GM12872 (cell line): ENCODE results near the gene DUXB.

ENCODE experiments used
- TF ChIP-seq, protein P1 (sequence below): IDR thresholded peaks from 3 replicates; pipeline ENCODE4 v1.5.1; 2011; ENCODE audit warnings: low read depth, mild to moderate bottlenecking, low read length, moderate library complexity; ENCODE audit not compliant: insufficient read depth

Gene DUXB

DNA sequence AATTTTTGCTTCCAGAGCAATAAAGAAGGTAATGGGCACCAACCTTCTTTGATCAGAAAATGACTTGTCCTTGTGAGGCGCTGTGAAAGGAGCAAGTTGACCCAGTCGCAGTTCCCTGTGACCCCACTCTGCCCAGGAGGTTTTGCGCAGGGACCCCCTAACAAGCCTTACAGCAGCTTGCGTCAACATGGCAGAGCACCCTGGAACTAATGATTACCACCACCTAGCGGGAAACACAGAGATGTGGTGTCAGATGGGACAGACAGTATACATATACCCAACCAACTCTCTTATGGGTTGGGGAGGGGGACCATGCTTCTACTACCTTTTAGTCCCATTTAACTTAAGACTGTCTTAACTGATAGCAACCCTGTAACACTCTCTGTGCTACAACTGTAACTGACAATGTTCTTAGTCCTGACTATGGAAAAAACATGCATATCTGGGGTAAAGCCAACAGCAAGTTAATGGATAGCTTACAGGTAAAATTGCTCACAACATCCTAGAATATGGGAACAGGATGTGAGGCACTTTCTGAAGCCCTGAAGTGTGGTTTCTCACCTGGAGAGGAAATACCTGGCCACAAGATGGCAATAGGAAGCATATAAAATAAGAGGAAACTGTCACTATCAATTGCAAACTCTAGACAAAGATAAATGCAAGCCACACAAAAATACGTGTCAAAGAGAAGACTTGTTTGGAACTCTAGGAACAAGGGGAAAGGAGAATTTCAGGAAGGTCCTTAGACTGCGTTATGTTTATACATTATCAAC is 56.8 kb downstream of the DUXB start:
- TF ChIP-seq, protein P1, sequence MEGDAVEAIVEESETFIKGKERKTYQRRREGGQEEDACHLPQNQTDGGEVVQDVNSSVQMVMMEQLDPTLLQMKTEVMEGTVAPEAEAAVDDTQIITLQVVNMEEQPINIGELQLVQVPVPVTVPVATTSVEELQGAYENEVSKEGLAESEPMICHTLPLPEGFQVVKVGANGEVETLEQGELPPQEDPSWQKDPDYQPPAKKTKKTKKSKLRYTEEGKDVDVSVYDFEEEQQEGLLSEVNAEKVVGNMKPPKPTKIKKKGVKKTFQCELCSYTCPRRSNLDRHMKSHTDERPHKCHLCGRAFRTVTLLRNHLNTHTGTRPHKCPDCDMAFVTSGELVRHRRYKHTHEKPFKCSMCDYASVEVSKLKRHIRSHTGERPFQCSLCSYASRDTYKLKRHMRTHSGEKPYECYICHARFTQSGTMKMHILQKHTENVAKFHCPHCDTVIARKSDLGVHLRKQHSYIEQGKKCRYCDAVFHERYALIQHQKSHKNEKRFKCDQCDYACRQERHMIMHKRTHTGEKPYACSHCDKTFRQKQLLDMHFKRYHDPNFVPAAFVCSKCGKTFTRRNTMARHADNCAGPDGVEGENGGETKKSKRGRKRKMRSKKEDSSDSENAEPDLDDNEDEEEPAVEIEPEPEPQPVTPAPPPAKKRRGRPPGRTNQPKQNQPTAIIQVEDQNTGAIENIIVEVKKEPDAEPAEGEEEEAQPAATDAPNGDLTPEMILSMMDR = no peak
